Activated effector memory CD4-positive, alpha-beta T cell treated with anti-CD3 and anti-CD28 coated beads, Interleukin-2, amount 50 U/mL, for 16 hours (primary cell): ENCODE measurements around the gene VWF.
"Not testable (repeated sequence)": the region's sequence is repeated elsewhere in the genome, so short reads cannot be mapped to it uniquely, and the experiment has no call there.

Experiments used
- DNase-seq: peaks from one replicate; pipeline ENCODE4 v3.0.0-alpha.2; 2020

VWF gene

GRCh38 chr12:6143303-6143675, 18.8 kb upstream of the VWF start:
- no peak for DNase-seq

- not testable (repeated sequence) for DNase-seq
Measured at GRCh38 chr12:6142368-6143302, 18.2 kb upstream of the VWF start.

- DNase-seq: not testable (repeated sequence)
Measured at GRCh38 chr12:6141731-6142367, 17.4 kb upstream of the VWF start.

GRCh38 chr12:6140651-6141447, 16.4 kb upstream of the VWF start:
- no peak for DNase-seq

- DNase-seq: no peak
Measured at GRCh38 chr12:6135071-6135470, 10.6 kb upstream of the VWF start.

- DNase-seq: no peak
Measured at GRCh38 chr12:6133642-6134041, 9.2 kb upstream of the VWF start.

- no peak for DNase-seq
Measured at GRCh38 chr12:6132496-6132895, 8.0 kb upstream of the VWF start.

- DNase-seq: no peak
Measured at GRCh38 chr12:6125310-6125608, 789 bp upstream of the VWF start.

GRCh38 chr12:6123258-6123657, 1.2 kb downstream of the VWF start:
- DNase-seq: no peak

- no peak for DNase-seq
Measured at GRCh38 chr12:6122201-6122600, 2.3 kb downstream of the VWF start.

- DNase-seq: no peak
Measured at GRCh38 chr12:6120796-6121473, 3.5 kb downstream of the VWF start.

- DNase-seq: no peak
Measured at GRCh38 chr12:6118891-6119568, 5.4 kb downstream of the VWF start.

- no peak for DNase-seq
Measured at GRCh38 chr12:6116471-6117021, 7.9 kb downstream of the VWF start.

- no peak for DNase-seq
Measured at GRCh38 chr12:6115389-6115788, 9.1 kb downstream of the VWF start.

GRCh38 chr12:6114476-6114870, 10.0 kb downstream of the VWF start:
- no peak for DNase-seq

- no peak for DNase-seq
Measured at GRCh38 chr12:6113691-6114475, 10.6 kb downstream of the VWF start.

GRCh38 chr12:6112004-6112403, 12.5 kb downstream of the VWF start:
- no peak for DNase-seq

- no peak for DNase-seq
Measured at GRCh38 chr12:6110006-6110405, 14.5 kb downstream of the VWF start.

GRCh38 chr12:6106218-6106617, 18.3 kb downstream of the VWF start:
- DNase-seq: no peak

GRCh38 chr12:6104842-6105241, 19.6 kb downstream of the VWF start:
- no peak for DNase-seq

- DNase-seq: no peak
Measured at GRCh38 chr12:6104027-6104426, 20.4 kb downstream of the VWF start.
